ENCODE measurements around the gene OTUD3.

GRCh38 chr1:19850214-19850613 is 32.0 kb upstream of the OTUD3 start:
- no peak for TF ChIP-seq CTCF (IDR thresholded peaks at IDR 0.05)
- no peak for TF ChIP-seq ZFX (IDR thresholded peaks at IDR 0.05; ENCODE audit: borderline replicate concordance)

Measured in 22Rv1 (cell line).